Spleen (tissue), 7 donors: Measurements from ENCODE around the gene MID1IP1.

Experiments
- POLR2A ChIP-seq, 3 donors: fragments of 450-650 bp; IDR thresholded peaks; one replicate each; pipeline ENCODE4 v1.5.1; 2017; ENCODE audit warnings: antibody characterized with exemption in 3 of 3, mild to moderate bottlenecking in 1 of 3
- TF ChIP-seq, protein P1 (sequence below), 11 experiments: fragments of 200-600 bp in 7 of 11; fragments of 450-650 bp in 4 of 11; sonication (generic) in 4 of 11; IDR thresholded peaks in 8 of 11; conservative IDR thresholded peaks in 3 of 11; 1 replicate in 7 of 11; 2 replicates in 4 of 11; pipeline versions ENCODE4 v1.4.0 to v1.8.0; 2016 to 2021; ENCODE audit warnings: antibody characterized with exemption in 11 of 11, inconsistent platforms in 4 of 11, mild to moderate bottlenecking in 1 of 11
- donor health status: DM: no; HTN: no; CAD: no; lungs with moderate emphysema.
- donor health status: DM: no; HTN: no; CAD: no.
- donor health status: DM: no; HTN: no; CAD: no.

DNA sequence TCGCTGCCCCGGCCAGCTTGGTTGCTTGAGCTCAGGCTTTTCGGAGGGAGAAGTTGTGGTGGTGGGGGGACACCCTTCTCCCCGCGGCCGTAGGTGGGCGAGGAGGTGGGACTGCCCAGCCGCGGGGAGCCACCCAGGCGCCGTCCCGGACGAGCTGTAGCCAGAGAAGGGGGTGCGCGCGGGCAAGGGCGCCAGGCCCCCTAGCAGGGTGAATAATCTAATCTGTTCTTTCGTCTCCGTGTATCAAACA is 3.1 kb downstream of the MID1IP1 start:
- no peak for TF ChIP-seq POLR2A (IDR thresholded peaks at IDR 0.05)
- TF ChIP-seq, protein P1, sequence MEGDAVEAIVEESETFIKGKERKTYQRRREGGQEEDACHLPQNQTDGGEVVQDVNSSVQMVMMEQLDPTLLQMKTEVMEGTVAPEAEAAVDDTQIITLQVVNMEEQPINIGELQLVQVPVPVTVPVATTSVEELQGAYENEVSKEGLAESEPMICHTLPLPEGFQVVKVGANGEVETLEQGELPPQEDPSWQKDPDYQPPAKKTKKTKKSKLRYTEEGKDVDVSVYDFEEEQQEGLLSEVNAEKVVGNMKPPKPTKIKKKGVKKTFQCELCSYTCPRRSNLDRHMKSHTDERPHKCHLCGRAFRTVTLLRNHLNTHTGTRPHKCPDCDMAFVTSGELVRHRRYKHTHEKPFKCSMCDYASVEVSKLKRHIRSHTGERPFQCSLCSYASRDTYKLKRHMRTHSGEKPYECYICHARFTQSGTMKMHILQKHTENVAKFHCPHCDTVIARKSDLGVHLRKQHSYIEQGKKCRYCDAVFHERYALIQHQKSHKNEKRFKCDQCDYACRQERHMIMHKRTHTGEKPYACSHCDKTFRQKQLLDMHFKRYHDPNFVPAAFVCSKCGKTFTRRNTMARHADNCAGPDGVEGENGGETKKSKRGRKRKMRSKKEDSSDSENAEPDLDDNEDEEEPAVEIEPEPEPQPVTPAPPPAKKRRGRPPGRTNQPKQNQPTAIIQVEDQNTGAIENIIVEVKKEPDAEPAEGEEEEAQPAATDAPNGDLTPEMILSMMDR (IDR thresholded peaks at IDR 0.05 in 8 of 11, conservative IDR thresholded peaks at IDR 0.05 in 3 of 11), result no peak
